LHCN-M2 (cell line): ENCODE data around the gene PDCD2L. TPM values are rescaled to one million over a fixed set of nuclear protein-coding genes. Genes with fewer than 3 reads are reported as not detected.
"Not testable (repeated sequence)": the region's sequence is repeated elsewhere in the genome, so short reads cannot be mapped to it uniquely, and the experiment has no call there.

ENCODE experiments used
- DNase-seq: peaks from one replicate; pipeline ENCODE4 v3.0.0-alpha.2; 2012; ENCODE audit warnings: low read depth
- total RNA-seq: library from RNA; depleted of rRNA; stranded (reverse); fragments of >200 nt; gene quantifications from 2 replicates; pipeline ENCODE4 v1.2.3, GENCODE V29; 2014

The PDCD2L gene
- total RNA-seq, 1 experiment from 2014 or later: 22.7 TPM

DNA sequence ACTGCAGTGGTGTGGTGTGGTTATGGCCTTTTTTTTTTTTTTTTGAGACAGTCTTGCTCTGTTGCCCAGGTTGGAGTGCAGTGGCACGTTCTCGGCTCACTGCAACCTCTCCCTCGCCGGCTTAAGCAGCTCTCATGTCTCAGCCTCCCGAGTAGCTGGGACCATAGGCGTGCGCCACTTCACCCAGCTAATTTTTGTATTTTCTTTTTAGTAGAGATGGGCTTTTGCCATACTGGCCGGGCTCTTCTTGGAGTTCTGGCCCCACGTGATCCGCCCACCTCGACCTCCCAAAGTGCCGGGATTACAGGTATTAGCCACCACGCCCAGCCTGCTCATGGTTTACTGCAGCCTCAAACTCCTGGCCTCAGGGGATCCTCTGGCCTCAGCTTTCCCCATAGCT is 7.0 kb downstream of the PDCD2L start:
- no peak for DNase-seq

GRCh38 chr19:34416021-34416545 is 11.9 kb downstream of the PDCD2L start:
- peak; percentile 55 for DNase-seq

DNA sequence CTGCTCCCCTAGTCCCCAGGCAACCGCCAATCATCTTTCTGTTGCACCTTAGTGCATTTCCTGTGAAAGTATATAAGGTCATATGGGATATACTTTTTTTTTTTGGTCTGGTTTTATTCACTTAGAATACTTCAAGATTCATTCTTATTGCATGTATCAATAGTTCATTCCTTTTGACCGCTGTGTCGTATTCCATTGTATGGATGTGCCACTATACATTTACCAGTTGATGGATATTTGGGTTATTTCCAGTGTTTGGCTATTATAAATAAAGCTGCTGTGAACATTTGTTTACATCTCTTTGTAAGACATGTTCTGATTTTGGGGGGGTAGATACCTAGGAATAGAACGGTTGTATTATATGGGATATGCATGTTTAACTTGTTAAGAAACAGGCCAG is 14.1 kb downstream of the PDCD2L start:
- DNase-seq: no peak

GRCh38 chr19:34426096-34426661 is 22.0 kb downstream of the PDCD2L start:
- no peak for DNase-seq

DNA sequence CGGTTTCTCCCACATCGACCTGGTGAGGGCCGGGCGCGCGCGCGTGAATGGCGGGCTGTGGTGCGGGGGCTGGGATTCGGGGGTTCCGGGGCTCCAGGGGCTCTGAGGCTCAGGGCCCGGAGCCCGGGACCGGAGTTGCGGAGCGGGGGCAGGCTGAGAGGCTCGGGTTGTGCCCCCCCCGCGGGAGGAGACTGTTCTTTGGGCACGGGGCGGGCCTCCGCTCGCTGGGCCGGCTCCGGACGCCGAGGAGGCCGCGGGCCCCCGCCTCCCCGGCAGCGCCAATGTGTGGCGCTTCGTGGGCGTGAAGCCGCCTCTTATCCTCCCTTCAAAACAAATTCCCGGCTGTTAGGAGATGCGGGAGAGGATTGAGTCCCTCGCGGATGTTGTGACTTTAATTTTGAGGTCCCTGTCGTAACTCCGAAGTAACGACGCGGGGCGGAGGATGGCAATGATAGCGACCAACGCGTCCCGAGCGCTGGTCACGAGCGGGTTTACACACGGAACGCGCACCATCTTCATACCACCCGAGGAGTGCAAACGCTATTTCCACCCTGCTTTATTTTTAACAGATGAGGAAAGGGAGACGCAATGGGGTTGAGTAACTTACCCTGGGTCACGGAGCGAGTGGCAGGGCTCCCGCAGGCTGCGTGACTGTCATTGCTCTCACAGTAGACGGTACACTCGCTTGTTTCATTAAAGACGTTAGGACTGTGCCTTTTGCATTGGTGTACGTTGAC is 24.5 kb downstream of the PDCD2L start:
- DNase-seq: peak; percentile 29

DNA sequence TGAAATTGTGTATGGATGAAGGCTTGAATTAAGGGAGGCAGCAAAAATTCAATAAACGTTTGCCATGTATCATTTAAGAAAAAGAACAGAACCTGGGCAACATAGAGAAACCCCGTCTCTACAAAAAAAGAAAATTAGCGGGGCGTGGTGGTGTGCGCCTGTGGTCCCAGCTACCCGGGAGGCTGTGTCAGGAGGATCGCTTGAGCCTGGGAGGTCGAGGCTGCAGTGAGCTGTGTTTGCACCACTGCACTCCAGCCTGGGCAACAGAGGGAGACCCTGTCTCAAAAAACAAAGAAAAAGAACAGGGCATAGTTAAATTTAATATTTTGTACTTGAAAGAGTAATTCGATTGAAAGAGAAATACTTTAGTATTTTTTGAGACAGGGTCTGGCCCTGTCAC is 25.4 kb downstream of the PDCD2L start:
- no peak for DNase-seq

- peak; percentile 60 for DNase-seq
These were observed 26.8 kb downstream of the PDCD2L start for GRCh38 chr19:34430738-34431625.

DNA sequence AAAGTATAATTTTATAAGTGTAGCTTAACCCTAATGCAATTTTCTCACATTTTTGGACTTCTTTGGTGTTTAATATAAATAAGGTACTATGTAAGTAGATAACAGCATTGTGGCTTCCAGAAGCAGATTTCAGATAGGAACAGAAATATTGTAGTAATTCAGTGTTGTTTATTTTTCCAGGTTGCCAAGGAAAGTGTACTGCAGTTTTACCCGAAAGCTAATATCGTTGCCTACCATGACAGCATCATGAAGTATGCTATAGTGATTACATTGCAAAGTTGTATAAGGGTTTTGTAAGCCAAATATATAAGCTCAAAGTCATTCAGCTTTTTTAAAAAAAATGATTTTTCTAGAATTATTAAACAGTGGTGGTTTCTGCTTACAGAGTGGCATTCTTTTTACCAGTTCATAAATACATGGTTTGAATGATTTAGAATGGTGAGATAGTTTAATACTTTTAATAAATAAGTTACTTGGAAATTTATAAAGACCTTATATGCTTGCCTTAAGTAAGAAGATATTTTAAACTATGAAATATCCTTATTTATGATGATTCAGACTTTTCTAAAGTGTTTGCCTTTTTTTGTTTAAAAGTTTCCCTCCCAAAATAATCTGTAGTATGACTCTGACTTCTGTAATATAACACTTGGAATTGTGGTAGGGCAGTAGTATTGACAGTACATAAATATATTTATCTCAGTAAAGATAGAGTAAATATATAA is 27.6 kb downstream of the PDCD2L start:
- no peak for DNase-seq

DNA sequence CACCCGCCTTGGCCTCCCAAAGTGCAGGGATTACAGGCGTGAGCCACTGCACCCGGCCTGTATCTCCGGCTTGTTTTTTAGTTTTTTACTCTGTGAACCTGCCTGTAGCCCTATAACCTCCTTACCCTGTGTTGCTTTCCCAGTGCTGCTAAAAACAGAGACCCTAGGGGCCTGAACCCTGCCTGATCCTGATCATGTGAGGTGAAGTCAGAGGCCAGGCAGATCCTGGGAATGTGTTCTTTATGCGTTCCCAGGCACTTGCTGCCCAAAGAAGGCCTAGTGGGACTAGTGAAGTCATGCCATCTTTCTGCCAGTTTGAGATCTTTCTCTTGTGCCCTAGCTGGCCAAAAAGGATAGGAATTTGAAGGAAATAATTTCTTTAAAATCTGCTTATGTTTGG is 28.6 kb downstream of the PDCD2L start:
- peak; percentile 49 for DNase-seq

DNA sequence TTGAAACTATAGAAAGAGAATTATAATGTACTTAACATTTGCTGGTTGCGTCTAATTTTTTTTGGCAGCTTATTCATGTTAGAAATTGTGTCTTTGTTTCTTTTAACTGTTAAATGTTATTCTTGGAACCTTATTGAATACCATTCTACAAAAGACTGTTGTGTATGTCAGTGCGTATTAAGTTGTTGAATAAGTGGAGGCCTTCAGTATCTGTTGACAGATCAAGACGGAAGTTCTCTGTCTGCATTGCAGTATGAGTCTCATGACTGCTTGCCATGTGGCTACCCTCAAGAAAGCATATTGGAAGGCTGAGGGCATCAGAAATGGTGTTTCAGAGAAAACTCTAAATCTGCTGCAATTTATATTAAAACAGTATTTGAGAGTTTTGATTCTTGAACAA is 32.5 kb downstream of the PDCD2L start:
- no peak for DNase-seq

DNA sequence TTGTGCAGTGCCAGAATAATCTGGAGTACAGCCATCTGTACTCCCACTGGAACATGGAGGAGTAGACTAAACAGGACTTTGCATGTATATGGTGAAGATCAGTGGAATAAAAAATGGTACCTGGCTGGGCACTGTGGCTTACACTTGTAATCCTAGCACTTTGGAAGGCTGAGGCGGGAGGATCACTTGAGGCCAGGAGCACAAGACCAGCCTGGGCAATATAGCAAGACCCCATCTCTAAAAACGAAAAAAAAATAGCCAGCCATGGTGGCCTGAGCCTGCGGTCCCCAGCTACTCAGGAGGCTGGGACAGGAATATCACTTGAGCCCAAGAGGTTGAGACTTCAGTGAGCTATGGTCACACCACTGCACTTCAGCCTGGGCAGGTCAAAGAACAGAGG is 44.0 kb downstream of the PDCD2L start:
- DNase-seq: no peak

DNA sequence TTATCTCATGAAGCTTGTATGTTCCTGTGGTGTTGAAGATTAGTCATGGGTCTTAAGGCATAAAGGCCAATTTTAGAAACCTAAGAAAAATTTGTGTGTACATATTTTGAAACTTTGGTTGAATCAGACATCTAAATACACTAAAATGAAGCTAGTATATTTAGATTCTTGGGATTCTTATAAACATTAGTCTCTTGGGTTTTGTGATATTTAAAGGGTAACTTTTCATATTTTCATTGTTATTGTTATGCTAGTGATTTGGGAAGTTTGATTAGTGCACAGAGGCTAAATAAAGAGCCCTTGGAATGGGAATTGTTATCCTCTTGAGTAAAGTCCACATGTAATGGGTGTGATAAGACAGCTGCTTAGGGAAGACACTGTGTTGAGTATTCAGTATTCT is 48.5 kb downstream of the PDCD2L start:
- DNase-seq: peak; percentile 46

DNA sequence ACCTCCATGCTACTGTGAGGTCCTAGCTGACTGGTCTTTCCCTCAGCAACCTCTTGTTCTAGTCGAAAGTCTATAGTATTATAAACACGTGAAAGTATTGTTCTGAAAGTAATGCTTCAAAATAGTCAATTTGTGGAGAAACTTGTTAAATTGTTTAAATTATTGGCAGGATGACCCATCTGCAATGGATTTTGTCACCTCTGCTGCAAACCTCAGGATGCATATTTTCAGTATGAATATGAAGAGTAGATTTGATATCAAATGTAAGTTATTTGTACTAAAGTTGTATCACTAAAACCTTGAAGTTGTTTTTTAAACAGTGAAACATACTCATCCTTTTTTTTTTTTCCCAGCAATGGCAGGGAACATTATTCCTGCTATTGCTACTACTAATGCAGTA is 49.9 kb downstream of the PDCD2L start:
- DNase-seq: peak; percentile 31

GRCh38 chr19:34454685-34455084 is 50.5 kb downstream of the PDCD2L start:
- no peak for DNase-seq

DNA sequence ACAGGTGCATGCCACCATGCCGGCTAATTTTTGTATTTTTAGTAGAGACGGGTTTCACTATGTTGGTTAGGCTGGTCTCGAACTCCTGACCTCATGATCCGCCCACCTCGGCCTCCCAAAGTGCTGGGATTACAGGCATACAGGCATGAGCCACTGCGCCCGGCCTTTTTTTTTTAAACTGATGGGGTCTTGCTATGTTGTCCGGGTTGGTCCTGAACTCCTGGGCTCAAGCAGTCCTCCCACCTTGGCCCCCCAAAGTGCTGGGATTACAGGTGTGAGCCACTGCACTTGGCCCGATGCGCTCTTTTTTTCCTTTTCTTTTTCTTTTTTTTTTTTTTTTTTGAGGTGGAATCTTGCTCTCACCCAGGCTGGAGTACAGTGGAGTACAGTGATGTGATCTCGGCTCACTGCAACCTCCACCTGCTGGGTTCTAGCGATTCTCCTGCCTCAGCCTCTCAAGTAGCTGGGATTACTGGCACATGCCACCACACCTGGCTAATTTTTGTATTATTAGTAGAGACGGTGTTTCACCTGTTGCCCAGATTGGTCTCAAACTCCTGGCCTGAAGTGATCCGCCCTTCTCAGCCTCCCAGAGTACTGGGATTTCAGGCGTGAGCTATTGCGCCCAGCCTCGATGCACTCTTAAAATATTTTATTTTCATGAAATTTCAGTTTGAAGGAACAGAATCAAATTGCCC is 51.7 kb downstream of the PDCD2L start:
- not testable (repeated sequence) for DNase-seq

DNA sequence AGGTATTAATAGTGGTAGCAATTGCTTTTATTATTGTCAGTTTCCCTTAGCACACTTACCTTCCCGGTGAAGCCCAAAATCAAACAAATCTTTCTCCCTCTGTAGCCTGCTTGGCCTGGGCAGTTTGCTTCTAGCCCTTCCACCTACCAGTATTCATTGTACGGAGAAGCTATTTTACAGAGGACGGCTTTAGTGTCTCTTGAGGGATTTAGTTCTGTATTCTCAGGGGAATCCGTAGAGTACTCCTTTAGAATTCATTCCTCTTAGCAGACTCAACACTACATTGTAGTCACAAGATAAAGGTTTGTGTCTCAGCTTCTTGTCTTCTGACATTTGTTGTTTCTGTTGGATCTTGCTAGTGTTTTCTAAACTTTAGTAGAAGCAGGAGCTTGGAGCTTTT is 53.2 kb downstream of the PDCD2L start:
- DNase-seq: no peak

DNA sequence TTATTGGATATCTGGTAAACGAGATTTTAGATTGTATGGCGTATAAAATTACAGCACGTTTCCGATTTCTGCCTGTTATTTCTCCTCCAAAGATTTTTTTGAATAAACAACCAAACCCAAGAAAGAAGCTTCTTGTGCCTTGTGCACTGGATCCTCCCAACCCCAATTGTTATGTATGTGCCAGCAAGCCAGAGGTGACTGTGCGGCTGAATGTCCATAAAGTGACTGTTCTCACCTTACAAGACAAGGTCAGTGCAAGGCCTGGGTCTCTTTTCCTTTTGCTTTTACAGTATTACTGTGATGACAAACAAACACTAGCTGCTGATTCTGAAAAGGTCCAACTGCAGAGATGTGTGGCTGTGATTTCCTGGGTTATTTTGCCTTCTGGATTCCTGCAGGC is 54.5 kb downstream of the PDCD2L start:
- no peak for DNase-seq

DNA sequence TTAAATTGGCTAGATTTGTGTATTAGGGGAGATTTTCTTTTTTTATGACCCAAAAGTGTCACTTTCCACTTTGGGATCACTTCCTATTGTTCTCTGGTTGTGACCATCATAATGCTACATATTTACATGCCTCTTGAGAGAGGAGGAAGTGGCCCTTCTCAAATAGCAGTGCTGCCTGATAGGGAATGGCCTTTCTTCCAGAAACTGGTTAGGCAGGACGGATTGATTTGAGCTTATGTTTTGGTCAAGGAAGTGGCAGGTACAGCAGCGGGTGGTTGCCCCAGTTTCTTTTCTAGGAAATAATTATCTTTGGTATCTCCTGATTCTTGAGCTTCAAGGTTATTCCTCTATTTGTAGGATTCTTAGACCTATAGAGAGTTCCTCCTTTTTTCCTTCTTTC is 55.4 kb downstream of the PDCD2L start:
- DNase-seq: no peak

DNA sequence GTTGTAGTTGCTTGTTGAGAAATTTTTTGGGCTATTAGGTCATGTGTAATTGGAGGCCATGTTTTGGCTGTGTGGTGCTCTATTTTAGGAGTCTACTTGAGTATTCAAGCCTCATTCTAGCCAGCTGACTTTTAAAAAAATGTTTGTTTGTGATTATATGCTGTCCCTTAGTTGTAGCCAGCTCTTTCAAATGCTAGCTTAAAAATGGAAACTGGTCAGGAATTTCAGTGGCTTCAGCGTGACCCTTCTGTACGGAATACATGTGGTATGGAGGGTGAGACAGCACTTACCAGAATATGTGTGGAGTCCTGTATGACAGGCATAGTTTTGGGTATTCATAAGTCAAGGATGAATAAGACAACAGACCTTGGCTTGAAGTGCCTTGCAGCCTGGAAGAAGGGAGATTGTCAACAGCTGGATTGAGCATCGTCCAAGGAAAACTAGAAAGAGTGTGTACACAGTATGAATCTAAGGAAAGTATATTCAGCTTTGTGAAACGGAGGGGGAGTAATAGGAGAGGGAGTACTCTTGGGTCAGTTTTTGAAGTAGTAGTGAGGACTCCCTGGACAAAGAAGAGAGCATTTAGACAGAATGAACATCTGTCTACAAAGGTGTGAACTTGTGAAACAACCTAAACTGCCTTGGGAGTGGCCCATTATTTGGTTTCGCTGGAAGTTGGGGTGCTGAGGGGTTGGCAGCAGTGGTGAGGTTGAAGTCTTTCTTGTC is 57.3 kb downstream of the PDCD2L start:
- peak; percentile 24 for DNase-seq

DNA sequence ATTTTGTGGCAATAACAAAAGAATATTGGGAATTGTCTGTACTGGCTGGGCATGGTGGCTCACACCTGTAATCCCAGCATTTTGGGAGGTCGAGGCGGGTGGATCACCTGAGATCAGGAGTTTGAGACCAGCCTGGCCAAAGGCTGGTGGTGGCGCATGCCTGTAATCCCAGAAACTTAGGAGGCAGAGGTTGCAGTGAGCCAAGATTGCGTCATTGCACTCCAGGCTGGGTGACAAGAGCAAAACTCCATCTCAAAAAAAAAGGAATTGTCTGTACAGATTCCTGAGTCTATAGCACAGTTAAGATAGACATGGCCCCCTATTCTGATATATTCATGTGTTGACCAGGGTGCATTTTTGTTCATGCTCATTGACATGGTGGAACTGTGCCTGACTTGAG is 60.6 kb downstream of the PDCD2L start:
- DNase-seq: not testable (repeated sequence)
